Right ventricle myocardium superior (tissue), 1 donor: ENCODE measurements around the gene C3orf20. TPM values are rescaled to one million over a fixed set of nuclear protein-coding genes. Genes with fewer than 3 reads are reported as not detected.

Experiments
- ATAC-seq: fragments of 200-7000 bp; cut with Tn5 transposase; one replicate; pipeline ENCODE4 v1.9.1; 2020; ENCODE audit warnings: mild to moderate bottlenecking; ENCODE audit not compliant: poor library complexity
- DNase-seq: peaks from one replicate; pipeline ENCODE4 v3.0.0-alpha.2; 2020
- intact Hi-C: fragments of 100-400 bp; cut with DNase I; formaldehyde crosslinking; loops from one replicate; pipeline ENCODE4 v1.11.2; 2022
- long read RNA-seq: library from polyadenylated mRNA; unstranded; transcript quantifications from one replicate; pipeline ENCODE4 v2.0.0, GENCODE V29; 2021
- total RNA-seq: library from RNA; stranded (reverse); fragmentation: NEBNext Ultra II Directional; extraction: Animal tissue kit (Norgen Biotek cat#: 25700); gene quantifications from one replicate; pipeline ENCODE4 v1.2.1, GENCODE V29; 2021
- donor health status: DM: no; HTN: yes; CAD: no; lungs with severe emphysema.

C3orf20 gene
- total RNA-seq, result not detected
- long read RNA-seq, result 0 reads

DNA sequence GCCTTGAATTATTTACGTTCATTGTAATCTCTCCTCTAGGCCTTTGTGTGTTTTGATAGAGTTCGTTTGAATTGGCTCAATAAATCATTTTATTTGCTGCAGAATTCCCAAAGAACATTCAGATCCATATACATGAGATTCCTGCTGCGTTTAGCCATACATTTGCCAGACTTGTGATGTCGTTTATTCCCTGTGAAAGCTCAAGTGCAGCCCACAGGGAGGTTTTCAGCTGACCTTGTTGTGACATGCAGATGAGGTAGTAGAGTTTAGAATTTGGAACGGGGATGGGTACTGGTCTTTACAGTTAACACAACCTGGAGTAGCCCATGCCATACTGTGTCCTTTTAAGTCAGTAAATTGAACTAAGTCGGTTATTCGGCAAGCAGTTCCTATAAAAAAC is at the start of gene C3orf20:
TSS of gene C3orf20 (plus strand) at position 301 of the 400 bp plus-strand sequence. CDS start 7,573 bp downstream, outside the sequence.
- DNase-seq (no peak), ATAC-seq (no peak)

DNA sequence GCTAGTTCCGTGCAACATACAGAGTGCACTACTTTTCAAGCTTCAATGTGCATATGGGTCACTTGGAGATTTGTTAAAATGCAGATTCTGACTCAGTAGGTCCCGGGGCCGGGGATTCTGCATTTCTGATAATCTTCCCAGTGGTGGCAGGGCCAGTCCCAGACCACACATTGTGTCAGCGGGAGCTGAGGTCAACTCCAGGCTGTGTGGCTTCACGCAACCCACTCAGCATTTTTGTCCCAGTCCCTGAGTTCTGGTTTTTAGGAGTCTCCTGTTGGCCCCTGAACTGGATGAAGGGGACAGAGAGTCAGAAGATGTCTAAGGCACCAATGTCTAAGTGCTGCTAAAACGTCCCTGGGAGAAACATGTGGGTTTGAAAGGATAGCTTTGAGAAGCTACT is 49.5 kb upstream of the C3orf20 start:
- intact Hi-C loops, result no loop called here
- DNase-seq (no peak), ATAC-seq (no peak)

More for the DNA sequence above, at the start of gene C3orf20:
- intact Hi-C loops, result no loop called here

DNA sequence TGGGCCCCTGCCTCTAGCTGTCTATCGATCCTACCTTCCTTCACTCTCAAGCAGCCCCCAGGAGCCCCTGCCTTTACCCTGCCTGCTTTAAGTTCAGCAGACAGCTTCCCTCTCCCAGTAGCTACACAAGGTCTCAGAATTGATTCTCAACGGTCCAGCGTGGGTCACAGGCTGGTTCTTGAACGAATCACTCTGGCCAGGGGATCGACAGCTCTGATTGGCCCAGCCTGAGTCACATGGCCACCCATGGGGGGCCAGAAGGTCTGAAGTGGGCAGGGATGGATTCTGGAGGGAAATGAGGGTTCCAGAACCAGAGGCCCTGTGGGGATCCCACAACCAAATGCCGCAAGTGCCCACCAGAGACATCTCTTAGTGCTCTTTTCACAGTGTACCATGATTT is 47.1 kb upstream of the C3orf20 start:
- DNase-seq (no peak), ATAC-seq (no peak)
- intact Hi-C loops, result no loop called here

DNA sequence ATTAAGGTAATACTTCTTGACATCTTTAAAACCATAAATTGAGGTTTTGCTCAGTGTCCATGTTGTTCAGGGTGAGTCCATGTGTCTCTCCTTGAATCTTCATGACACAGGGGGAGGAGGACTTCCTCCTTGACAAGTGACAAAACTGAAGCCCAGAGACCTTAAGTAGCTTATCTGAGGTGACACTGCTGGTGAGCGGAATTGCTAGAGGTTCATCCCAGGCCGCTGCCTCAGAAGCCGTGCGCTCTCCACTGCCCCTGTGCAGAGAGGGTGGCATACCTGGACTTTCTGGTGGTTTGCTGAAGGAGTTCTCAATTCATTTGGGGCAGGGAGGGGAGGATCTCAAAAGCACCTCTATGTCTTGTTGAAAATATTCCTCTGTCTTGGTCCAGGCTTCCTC is 46.5 kb upstream of the C3orf20 start:
- ATAC-seq, result no peak
- intact Hi-C loops, result no loop called here
- DNase-seq, result no peak

DNA sequence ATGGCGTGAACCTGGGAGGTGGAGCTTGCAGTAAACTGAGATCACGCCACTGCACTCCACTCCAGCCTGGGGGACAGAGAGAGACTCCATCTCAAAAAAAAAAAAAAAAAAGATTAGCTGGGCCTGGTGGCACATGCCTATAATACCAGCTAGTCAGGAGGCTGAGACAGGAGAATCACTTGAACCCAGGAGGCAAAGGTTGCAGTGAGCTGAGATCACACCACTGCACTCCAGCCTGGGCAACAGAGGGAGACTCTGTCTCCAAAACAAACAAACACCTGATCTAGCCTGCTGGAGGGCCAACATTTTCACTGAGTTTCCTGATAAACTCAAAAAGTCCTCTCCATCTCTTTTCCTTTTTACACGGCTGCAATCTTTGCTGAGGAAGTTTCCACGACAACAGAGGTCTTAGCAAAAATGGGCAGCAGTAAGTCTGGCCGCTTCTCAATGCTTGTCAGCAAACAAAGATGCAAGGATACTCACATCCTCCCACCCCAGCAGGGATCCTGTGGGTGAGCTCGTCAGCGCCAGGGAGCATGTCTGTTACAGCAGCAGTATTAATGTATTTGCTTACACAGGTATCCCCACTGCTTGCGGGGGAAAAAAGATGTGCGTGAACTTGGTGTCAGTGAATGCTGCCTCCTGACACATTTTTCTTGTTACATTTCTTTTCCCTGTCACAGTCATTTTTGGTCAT is 44.4 kb upstream of the C3orf20 start:
- DNase-seq (no peak), ATAC-seq (no peak)
- intact Hi-C loops, result no loop called here

DNA sequence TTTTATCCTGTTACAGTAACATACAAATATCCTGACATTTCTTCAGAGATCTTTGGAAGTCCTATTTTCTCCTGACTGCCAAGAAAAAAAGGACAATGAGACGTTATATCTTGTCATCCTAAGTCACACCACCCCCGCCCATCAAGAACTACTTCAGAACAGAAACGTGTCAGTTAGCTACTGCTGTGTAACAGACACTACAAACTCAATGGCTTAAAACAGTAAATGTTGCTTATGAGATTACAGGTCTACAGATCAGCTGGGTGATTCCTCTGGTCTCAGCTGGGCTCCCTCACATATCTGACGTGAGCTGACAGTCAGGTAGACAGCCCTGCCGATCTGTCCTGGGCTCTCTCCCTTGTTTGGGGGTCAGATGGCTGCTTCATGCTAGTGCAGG is 43.8 kb upstream of the C3orf20 start:
- intact Hi-C loops, result no loop called here
- no peak for DNase-seq
- no peak for ATAC-seq

DNA sequence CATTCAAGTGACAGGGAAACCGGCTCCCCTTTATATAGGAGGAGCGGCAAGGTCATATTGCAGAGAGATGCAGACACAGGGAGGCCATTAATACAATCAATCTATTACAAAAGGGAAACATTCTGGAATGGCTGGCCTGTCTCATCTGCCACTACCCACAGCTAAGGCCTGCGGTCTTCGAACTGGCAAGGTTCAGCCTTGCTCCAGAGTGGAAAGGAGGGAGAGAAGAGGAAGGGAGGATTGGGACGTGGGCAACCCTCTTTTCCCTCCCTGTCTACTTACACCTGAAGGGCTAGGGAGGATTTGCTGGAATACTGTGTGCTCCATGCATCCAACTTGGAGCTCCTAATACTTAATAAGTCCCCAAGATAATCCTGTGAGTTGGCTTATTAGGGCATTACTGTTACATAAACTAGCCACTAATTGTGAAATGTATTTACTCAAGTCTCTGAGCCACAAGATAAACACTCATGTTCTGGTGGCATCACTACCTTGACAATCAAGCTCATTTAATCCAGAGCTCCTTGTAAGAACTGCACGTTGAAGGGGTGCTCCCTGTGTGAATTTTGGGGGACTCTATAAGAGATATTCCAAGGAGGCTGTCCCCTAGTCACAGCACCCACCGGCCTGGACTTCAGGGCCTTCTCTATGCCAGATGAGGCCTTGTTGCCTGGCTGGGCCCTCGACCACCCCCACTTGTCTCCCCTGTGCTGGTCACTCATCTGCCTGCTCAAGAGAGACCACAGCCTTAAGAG is 43.1 kb upstream of the C3orf20 start:
- DNase-seq, result no peak
- no peak for ATAC-seq
- intact Hi-C loops, result no loop called here

DNA sequence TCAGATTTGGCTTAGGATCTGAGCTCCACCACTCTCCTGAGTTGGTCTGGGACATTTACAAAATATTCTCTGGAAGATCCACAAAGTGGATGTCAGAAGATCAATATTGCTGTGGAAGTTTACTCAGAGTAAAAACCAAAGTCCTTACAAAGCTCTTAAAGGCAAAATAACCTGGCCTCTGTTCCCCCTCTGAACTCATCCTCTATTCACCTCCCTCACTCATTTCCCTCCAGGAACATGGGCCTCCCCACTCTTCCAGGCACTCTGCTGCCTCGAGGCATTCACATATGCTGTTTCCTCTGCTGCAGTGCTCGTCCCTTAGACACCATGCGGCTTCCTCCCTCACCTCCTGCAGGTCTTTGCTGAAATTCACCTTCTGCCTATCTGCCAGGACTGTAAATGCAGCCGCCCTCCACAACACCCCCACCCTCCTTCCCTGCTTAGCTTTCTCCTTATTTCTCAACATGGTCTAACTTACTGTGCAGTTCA is 42.5 kb upstream of the C3orf20 start:
- DNase-seq, result no peak
- ATAC-seq, result no peak
- intact Hi-C loops, result no loop called here

DNA sequence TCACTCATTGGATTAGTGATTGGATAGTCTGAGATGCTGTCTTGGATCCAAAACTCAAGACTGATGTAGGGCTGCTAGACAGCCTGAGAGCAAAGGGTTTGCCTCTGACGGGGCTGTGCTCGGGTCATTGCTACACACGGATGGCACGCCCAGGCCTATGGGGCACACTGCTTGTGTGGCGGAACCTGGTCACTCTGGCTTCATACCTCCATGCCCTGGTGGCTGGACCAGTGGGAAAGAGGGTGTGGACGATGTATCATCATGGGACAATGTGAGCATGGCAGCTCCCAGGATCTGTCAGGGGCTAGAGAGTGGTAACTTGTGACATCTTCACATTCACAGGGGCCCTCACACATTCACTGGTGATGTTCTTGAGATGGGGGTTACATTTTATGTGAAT is 41.5 kb upstream of the C3orf20 start:
- ATAC-seq (no peak), DNase-seq (no peak)
- intact Hi-C loops, result no loop called here

DNA sequence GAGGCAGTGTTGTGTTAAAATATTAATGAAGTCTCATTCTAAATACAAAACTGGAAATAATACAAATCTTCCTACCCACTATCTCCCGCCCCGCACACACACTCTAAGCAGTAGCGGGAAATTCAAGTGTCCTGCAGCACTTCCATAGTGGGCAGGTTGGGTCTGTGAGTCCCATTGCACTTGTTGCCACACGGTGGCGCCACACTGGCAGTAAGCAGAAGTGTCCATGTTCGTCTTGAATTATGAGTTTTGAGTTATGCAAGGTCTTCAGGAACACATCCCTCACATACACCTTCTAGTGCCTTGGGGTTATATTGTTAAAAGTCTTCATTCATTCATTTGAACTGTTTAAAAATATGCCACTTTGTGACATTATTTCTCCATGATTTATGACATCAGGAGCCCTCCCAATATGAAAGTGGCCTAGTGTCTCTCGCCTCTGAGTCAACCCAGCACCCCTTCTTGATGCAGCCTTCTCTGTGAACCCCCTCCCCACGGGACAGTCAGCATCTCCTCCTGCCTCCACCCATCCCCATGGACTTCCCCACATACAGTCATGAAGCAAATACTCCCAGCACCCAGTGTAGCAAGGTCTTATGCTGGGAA is 41.0 kb upstream of the C3orf20 start:
- intact Hi-C loops, result no loop called here
- ATAC-seq (peak; percentile 72), DNase-seq (peak; percentile 76)

DNA sequence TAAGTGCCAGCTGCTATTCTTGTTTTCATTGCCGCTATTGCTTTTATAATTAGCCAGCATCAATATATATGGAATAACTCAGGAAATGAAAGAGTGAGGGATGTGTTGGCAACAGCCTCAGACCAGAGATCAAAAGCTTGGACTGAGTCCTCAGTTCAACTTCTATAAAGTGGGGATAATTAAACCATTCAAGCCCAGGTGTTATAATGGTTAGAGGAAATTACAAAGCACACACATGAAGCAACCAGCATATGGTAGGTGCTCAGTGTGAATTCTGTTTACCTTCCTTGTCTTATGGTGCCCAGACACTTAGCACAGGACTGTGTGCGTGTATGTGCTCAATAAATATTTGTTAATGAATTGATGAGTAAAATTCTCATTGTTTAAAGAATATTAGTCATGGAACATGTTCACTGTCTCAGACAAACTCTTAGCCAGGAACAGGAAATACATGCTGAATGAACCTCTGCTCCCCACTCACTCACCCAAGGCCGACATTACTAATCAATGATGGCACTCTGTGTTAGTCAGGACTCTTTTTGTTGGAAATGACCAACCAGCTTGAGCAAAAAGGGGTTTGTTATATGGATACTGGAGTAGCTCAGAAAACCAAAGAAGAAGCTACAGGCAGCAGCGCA is 40.1 kb upstream of the C3orf20 start:
- ATAC-seq (no peak), DNase-seq (no peak)
- intact Hi-C loops, result no loop called here

DNA sequence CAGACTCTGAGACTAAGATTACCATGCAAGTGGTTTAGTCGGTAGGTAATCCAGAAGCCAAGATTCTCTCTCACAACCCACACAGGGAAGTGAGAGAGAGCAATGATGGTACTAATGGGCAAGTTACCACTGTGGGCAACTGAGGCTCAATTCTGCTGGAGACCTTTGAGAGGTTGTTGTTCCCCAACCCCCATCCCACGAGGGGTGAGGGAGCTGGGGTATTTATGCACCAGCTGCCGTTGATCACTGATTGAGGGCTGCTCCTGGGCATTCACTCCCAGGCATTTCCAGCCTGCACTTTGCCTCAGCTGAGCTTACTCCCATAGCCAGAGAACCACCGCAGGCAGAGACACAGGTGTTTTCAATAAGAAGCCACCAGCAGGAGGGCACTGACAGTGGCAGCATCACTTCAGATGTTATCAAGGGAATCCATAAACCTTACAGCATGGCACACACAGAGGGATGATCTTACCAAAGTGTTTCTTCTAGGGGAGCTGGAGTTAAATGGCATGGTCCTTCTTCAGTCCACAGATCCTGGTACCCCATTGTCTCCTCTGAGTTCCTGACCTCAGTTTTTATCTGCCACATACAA is 38.3 kb upstream of the C3orf20 start:
- ATAC-seq, result no peak
- DNase-seq, result no peak
- intact Hi-C loops, result no loop called here

DNA sequence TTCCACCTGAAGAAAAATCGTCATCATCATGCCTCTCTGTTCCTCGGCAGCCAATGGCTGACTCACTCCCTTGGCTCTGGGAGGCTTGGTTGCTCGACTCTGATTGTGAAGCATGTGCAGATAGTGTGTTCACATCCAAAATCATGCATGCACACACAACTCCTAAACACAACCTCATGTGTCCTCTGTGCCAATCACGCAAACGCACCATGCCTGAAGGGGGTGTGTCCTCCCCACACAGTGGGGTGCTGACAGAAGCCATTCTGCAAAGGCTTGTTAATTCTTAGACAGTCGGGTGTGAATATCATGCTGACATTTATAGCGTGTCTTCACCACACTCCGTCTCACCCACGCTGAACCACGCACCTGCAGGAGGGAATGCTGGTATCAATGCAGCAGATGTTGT is 34.8 kb upstream of the C3orf20 start:
- intact Hi-C loops, result no loop called here
- no peak for DNase-seq
- no peak for ATAC-seq

DNA sequence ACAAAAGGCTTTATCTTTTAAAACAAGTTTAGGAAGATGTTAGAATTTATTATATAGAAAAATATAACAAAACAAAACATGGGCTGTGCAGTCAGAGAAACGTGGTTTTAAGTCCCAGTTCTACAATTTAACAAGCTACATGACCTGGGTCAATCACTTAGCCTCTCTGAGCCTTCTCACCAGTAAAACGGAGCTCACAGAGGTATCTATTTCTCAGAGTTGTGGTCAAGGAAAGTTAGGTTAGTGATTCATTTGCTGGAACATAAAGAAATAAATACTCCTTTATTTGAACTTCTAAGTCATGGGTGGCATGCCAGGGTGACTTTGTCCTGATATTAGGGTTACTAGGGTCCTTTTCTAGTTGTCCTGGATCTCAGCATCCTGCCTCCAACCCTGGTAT is 34.2 kb upstream of the C3orf20 start:
- intact Hi-C loops, result no loop called here
- ATAC-seq (no peak), DNase-seq (no peak)

DNA sequence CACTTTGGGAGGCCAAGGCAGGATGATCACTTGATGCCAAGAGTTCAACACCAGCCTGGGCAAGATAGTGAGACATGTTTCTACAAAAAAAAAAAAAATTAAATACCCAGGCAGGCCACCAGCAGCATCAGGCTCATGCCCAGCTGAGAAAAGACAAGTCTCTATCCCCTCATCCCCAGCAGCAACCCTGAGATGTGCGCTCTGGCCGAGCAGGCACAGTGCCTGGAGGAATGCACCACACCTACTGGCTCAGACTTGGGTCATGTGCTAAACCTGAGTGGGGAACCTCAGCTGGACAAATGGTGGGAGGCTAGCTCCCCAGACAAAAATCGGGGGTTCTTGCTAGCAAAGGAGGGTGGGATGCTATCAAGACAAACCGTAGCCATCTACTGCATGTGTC is 33.6 kb upstream of the C3orf20 start:
- intact Hi-C loops, result no loop called here
- DNase-seq, result no peak
- ATAC-seq, result no peak

DNA sequence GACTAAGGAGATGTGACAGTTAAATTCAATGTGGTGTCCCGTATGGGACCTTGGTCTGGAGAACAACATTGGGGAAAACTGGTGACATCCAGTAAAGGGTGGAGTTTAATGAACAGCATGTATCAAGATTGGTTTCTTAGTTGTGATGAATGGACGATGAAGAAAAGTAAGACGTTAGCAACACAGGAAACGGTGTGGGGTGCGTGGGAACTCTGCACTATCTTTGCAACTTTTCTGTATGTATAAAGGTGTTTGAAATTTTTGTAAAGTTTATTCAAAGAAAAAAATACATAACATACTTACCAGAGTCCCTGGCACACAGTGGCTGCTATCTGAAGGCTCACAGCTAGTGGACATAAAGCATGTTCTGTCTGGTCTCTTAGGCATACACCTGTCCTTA is 29.5 kb upstream of the C3orf20 start:
- DNase-seq, result no peak
- ATAC-seq, result no peak
- intact Hi-C loops, result no loop called here

DNA sequence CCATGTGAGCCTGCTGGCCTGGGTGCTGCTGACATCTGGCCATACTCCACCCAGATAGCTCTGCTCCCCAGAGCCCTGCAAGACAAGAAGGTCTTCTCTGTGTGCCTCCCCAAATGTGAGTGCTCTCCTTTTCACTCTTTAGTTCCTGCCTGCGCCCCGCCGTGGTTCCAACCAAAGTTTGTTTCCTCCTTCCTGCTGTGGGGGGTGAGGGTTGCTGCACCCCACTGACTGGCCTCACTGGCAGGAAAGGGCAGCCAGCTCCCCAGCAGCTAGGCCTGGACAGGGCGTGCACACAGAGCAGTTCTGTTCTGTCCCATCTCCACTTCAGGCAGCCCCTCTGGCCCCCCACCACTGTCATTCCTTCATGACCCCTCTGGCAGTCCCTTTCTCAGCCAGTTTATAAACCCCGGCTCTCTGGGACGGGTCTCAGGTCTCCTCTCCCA is 28.8 kb upstream of the C3orf20 start:
- no peak for ATAC-seq
- intact Hi-C loops, result no loop called here

DNA sequence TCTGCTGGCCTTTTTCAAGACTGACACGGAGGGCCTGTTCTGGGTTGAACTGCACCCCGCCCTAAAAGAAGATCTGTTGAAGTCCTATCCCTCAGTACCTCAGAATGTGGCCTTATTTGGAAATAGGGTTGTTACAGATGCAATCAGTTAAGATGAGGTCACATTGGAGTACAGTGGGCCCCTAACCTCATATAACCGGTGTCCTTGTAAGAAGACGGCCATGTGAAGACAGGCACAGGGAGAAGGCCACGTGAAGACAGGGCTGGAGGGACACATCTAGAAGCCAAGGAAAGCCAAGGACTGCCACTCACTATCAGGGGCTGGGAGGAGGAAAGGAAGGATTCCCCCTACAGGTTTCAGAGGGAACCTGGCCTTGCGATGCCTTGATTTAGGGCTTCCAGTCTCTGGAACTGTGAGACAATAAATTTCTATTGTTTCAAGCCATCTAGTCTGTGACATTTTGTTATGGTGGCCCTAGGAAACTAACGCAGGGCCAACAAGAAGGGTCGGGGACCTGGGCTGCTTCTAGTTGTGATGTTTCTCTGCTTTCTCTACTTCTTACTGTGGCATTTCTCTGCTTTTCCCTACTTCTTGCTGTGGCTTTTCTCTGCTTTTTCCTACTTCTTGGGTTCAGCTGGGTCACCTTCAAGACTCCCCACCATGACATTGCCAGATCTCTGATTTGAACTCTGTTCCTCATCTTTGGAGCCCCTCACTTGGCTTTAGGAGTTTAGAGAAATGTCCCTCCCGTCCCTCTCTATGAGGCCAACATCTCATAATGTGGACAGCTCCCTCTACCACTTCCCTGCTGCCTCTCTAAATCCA is 28.1 kb upstream of the C3orf20 start:
- intact Hi-C loops, result no loop called here
- no peak for DNase-seq
- ATAC-seq, result no peak

More for the DNA sequence above, 28.8 kb upstream of the C3orf20 start:
- DNase-seq, result no peak
